Stimulated activated CD8-positive, alpha-beta memory T cell treated with anti-CD3 and anti-CD28 coated beads, Interleukin-7, amount 100 ng/mL, for 4 hours (primary cell): ENCODE measurements around the gene PRLH.

Source experiments
- DNase-seq, 2 donors: peaks; one replicate each; pipeline ENCODE4 v3.0.0-alpha.2; 2020; ENCODE audit warnings: low read depth in 2 of 2

PRLH gene

GRCh38 chr2:237539681-237540080 is 26.7 kb upstream of the PRLH start:
- no peak for DNase-seq

- DNase-seq: no peak
Measured at GRCh38 chr2:237540223-237540775, 26.1 kb upstream of the PRLH start.

GRCh38 chr2:237540823-237541222 is 25.6 kb upstream of the PRLH start:
- no peak for DNase-seq

GRCh38 chr2:237541243-237541642 is 25.1 kb upstream of the PRLH start:
- no peak for DNase-seq

- DNase-seq: no peak
Measured at GRCh38 chr2:237542001-237542704, 24.2 kb upstream of the PRLH start.

GRCh38 chr2:237546040-237546875 is 20.1 kb upstream of the PRLH start:
- DNase-seq: no peak

- no peak for DNase-seq
Measured at GRCh38 chr2:237546876-237547395, 19.4 kb upstream of the PRLH start.

- DNase-seq: no peak
Measured at GRCh38 chr2:237547841-237548416, 18.4 kb upstream of the PRLH start.

GRCh38 chr2:237549216-237549615 is 17.2 kb upstream of the PRLH start:
- no peak for DNase-seq

- no peak for DNase-seq
Measured at GRCh38 chr2:237549643-237550415, 16.5 kb upstream of the PRLH start.

- no peak for DNase-seq
Measured at GRCh38 chr2:237551071-237551574, 15.3 kb upstream of the PRLH start.

GRCh38 chr2:237552908-237553307 is 13.5 kb upstream of the PRLH start:
- no peak for DNase-seq

- no peak for DNase-seq
Measured at GRCh38 chr2:237553948-237554347, 12.4 kb upstream of the PRLH start.

GRCh38 chr2:237555560-237555959 is 10.8 kb upstream of the PRLH start:
- no peak for DNase-seq

- no peak for DNase-seq
Measured at GRCh38 chr2:237556773-237557632, 9.4 kb upstream of the PRLH start.

GRCh38 chr2:237557633-237558015 is 8.8 kb upstream of the PRLH start:
- DNase-seq: no peak

GRCh38 chr2:237558961-237559641 is 7.3 kb upstream of the PRLH start:
- DNase-seq: no peak

- DNase-seq: no peak
Measured at GRCh38 chr2:237561221-237561620, 5.2 kb upstream of the PRLH start.

GRCh38 chr2:237563816-237564215 is 2.6 kb upstream of the PRLH start:
- no peak for DNase-seq
